ENCODE results near the gene ACKR2.
A peak's percentile ranks its signal among the peaks of the same experiment; 100 is the strongest.

The ACKR2 gene

DNA sequence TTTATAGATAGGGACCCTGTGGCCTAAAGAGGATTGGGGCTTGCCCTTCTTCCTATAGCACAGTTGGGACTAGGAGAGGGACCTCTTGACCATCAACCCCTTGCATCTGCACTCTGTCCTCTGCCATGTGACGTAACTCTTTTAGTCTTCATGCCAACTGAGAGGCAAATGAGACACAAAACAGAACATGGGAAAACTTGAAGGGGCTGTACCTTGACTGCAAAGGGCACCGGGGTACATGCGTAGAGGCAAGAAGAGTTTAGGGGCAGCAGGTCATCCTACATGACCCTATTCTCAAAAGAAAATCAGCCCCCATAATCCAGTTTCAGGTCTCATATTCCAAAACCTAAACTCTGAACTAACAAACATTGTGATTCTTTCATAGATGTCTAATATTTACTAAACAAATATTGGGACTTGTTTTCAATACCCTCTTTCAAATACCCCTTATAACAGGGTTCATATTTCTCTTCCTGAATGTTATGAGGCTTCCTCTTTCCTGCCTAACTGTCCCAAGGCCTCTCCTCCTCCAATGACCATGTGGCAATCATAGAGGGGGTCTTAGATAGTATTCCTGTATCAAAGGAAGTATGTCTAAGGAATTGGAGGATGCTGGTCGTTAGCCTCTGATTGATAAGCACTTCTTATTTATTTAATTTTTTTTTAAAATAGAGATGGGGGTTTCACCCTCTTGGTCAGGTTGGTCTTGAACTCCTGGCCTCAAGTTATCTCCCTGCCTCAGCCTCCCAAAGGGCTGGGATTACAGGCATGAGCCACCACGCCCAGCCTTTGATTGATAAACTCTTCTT is 20.6 kb downstream of the ACKR2 start:
- no peak for DNase-seq (ENCODE audit: low read depth)

DNA sequence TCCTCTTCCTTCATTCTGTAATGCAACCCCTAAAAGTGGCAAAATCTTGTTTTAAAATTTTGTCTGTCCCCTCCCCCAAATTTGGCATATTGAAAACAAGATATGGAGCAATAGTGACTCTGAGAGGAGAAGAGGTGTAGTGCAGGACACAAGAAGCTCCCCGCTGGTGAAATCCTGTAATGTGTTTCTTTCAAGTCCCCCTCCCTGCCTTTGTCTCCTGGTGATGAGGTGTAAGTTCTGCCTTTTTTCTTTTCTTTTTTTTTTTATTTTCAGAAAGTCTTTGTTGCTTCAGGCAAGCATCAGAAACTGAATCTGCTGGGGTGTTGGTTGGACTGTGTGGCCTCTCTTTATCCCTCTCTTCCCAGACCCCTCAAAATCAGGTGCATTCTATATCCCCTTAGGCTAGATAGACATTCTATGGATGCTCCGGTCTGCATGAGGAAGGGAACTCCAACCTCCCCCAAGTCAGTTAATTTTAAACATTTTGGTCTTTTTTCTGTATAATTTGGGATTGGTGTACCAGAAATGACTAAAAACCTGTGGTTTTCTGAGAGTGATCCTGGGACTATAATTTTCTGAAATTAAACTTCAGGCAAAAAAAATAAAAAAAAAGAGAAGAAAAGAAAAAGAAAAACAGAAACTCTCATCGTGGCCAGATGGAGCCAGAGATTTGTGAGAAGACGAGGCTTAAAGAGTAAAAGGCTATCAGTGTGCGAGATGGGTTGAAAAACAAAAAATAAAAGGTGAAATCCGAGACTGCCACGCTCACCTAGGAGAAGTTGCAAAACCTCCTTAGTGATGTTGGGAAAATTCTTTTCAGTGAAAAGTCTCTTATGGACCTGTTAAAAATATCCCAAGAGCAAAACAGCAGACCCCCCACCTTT is 21.4 kb downstream of the ACKR2 start:
- no peak for DNase-seq (ENCODE audit: low read depth)

DNA sequence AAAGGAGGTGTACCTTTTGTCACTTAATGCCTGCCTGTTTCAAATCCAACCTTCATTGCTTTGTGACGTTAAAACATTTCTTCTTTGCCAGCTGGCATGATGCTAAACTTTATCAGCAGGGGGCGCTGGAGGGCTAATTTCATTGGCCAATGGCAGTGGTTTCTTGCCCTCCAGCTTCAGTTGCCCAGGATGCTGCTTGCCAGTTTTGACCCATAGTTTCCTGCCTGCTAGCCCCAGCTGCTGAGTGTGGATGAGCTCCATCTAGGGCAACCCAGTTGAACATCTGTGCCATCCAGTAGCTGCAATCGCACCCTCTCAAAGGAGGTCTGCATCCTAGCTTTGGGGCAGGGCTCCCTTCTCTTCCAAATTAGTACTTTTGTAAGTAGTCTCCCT is 22.1 kb downstream of the ACKR2 start:
- peak; percentile 60 for DNase-seq (ENCODE audit: low read depth)

DNA sequence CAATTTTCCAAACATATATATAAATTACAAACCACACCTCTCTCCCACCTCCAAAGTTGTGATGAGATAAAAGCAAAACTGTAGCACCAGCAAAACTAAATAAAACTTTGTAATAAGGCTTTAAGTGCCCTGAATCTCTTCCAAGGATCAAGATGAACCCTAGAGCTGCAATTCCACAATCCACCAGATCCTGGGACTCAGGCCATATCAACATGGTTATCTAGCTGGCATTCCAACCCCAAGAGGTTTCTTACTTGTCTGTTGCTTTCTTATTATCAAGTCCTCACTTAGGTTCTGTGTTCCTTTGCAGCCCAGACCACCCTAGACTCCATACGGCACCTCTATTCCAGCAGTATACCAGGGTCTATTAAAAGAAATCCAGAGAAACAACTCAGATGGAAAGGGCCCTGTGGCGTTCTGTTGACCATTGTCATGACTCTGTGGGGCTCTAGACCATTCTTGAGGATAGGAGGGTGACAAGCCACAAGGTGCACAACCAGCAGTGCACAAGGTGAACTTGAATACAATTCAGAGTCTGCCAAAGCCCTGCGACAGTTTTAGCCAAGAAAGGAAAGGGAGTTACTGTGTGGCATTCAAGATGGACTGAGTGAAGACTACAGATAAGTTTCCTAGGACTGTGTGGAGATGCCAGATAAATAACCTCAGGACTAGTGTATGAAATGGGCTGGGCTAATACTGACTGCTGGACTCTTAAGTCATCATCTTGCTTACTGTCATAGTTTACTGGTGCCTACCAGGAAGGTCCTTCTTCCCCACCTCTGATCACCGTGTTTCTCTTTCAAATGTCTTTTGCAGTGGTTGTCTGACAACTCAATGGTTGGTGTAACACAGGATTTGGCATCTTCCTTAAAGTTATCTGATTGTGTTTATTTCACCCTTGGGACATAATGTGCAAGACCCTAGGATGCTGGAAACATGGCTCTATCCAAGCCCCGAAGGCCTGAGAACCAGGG is 27.2 kb downstream of the ACKR2 start:
- DNase-seq (ENCODE audit: low read depth) = no peak

DNA sequence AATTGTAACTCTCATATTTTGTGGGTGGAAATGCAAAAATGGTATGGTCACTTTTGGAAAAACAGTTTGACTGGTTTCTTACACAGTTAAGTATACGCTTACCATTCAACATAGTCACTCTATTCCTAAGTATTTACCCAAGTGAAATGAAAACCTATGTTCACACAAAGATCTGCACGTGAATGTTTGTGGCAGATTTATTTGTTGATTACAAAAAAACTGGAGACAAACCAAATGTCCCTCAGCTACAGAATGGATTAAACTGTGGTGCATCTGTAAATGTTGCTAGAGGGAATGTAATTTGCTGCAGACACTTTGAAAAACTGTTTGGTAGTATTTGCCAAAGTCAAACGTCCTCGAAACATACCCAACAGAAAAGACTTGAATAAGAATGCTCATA is 29.3 kb downstream of the ACKR2 start:
- DNase-seq (ENCODE audit: low read depth) = no peak

DNA sequence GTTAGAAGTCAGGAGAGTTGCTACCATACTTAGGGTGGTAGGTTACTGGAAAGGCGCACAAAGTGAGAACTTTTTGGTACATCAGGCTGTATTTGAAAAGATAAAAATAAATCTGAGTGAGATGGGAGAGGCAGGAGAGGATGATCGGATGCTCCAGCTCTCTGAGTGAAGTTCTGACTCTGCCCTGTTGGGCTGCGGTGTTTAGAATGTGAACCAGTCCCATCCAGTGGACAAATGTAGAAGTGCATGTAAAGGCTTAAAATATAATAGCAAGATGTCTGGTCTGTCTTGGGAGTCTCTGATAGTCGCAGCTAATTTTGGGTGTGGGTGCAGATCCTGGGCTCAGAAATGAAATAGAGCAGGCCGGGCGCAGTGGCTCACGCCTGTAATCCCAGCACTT is 30.4 kb downstream of the ACKR2 start:
- no peak for DNase-seq (ENCODE audit: low read depth)

DNA sequence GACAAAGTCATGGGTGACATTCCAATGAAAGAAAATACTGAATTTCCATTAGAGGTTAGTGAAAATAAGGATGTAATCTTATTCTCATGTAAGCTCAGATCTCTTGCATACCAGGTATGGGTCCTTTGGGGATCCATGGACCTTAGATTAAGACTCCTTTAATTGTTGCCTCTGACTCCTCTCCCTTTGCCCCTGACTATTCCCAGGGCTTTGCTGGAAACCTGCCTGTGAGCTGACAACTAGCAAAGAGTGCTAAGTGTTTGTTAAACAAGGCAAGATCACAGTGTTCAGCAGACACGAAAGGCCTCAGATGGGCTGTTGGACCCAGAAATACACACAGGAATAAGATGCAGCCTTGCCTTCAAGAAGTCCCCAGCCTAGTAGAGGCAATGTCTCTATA is 32.1 kb downstream of the ACKR2 start:
- no peak for DNase-seq (ENCODE audit: low read depth)

DNA sequence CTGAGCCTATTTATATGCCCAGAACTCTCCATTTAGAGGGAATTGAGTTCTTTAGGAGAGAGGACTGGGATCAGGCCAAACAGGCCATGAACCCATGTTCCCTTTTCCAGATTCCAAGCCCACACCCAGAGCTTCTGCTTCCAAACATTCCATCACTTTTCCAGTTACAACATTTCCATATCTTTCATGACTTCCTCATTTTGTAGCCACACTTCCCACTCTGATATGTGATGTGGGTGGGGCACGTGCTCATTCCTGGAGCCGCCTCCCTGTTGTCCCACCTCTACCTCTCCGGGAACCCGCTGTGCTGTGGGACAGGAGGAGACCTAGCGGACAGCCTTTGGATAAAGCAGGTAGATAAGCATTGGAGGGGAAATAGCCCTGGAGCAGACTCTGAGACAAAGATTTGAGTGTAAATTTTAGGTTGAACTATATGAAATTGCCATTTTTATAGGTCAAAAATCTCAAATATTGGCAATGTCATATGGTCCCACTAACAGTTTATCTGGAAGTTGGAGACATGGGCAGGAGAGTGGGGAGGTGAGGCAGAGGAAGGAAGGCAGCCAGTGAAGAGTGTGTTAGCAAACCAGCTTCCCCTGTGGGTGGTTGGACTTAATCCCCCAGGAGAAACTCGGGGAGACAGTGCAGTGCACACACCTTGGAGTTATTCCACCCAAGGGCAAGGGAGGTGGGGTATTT is 34.6 kb downstream of the ACKR2 start:
- no peak for DNase-seq (ENCODE audit: low read depth)

DNA sequence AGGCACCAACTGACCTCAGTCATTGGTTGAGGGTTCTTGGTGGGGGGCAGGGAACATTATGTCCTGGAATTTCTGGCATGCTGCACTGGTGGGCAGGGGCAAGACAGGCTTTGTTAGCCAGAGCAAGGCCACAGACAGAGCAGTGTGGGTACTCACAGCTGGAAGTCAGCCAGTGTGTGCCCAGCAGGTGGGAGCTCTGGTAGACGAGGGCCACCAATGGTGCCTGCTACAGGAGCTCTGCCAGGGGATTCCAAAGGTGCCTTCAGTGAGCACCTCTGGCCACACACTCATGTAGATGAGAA is 35.1 kb downstream of the ACKR2 start:
- DNase-seq (ENCODE audit: low read depth) = no peak

DNA sequence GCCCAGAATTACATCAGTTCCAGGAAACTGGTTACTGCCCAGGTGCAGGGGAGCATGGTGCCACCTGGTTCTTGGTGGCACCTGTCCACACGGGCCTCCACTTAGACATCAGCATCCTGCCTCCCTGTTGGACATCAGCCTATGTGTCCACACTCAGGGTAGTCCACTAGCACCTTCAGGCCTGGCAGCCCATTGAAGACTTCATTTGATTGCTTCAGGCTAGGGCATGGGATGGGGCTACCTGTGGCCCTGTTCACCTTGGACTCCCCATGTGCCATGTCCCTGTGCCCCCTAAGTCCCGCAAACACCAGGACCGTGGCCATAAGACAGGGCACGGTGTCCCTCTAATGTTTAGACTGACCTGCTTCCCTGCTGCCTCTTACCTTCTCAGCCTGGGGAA is 35.6 kb downstream of the ACKR2 start:
- no peak for DNase-seq (ENCODE audit: low read depth)

DNA sequence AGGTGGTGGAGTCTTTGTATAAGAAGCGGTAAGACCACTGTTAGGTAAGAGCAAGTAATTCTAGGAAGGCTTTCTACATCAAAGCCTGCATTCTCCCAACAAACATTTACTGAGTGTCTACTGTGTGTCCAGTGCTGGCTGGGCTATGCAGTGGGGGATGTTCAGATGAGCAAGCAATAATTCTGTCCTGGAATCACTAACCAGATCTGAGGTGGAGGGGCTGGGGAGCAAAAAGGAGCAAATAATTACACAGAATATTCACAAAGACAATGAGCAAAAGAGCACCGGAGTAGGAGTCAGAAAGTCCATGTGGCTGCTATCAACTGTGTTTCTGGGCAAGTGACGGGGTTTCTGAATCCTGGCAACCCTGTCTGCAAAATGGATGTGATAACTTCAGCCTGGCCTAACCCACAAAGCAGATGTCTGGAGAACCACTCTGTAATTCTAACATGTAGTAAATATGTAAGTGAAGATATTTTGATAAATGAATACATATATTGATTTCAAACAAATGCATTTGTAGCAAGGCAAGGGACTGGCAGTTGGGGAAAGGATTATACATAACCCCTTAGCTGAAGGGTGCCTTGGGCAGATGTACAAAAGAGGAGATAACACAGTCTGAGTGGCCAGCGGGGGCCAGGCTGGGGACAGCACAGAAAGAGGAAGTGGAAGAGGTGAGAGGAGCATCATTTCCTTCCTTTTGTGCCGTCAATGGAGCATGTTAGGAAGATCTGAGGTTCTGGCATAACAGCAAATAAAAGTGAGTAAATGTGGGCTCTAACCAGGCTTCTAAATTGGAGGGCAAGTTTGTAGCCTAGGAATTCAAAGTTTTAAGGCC is 37.7 kb downstream of the ACKR2 start:
- DNase-seq (ENCODE audit: low read depth) = no peak

DNA sequence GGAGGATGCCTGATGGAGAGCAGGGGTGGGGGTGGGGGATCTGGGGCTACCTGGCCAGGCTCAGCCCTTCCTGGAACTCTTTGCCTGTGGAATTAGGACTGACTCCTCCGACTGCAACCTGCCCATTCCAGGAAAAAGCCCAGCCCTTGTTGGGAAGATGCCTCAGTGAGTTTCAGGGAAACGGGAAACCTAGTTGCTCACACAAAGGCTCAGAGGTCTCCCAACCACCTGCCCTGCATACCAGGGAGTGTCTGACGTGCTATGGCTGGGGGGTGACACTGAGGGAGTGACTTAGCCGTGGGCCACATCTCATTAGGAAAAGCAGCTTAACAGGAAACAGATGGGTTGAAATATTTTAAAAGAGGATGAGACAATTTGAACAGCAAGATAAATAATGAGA is 38.5 kb downstream of the ACKR2 start:
- DNase-seq (ENCODE audit: low read depth) = no peak

DNA sequence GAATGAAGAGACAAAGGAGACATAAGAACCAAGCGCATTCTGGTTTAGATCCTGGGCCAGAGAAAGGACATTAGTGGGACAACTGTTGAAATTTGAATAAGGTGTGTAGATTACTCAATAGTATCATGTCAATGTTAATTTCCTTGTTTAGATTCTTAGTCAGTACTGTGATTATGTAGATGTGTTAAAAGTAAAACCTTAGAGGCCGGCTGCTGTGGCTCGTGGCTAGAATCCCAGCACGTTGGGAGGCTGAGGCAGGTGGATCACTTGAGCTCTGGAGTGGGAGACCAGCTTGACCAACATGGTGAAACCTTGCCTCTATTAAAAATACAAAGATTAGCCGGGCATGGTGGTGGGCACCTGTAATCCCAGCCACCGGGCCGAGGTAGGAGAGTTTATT is 39.8 kb downstream of the ACKR2 start:
- DNase-seq (ENCODE audit: low read depth) = no peak

DNA sequence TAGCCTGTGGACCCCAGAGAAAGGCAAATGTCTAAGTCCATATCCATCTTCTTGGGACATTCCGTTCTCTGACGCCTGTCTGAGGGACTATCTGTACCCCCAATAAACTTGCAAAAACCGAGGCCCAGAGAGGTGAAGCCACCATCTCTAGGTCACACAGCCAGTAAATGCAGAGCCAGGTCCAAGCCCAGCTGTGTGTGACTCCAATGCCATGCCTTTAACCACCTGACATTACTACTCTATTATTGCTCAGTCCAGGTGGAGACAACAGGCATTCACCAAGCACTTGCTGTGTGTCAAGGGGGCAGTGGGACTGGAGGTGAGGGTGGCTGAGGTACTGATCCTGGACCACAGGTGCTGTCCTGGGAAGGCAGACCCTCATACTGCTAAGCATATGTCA is 41.0 kb downstream of the ACKR2 start:
- DNase-seq (ENCODE audit: low read depth) = no peak

DNA sequence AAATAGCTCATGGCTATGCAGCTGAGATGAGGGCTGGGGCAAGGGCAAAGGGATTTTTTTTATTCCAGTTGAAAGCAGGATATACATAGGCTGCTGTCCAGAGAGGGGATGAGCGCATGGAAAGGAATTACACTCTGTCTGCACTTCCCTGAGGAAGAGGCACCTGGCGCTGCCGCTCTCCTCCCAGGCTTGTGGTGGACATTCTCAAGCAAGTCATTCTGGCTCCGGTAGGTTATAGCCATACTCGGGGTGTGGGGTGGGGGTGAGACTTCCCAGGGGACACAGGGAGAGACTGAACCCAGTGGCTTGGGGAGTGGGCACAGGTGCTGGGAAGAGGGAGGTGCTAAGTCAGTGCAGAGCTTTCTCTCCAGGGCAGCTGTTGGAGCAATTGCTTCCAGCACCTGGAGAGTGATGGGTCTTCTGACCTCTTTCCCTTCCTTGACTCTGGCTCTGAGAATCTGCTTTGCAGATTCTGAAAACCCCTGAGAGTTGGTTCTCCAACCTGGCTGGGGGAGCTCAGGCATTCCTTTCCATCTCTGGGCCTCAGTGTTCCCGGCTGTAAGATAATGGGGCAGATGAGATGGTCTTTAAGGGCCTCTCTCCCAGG is 42.1 kb downstream of the ACKR2 start:
- no peak for DNase-seq (ENCODE audit: low read depth)

DNA sequence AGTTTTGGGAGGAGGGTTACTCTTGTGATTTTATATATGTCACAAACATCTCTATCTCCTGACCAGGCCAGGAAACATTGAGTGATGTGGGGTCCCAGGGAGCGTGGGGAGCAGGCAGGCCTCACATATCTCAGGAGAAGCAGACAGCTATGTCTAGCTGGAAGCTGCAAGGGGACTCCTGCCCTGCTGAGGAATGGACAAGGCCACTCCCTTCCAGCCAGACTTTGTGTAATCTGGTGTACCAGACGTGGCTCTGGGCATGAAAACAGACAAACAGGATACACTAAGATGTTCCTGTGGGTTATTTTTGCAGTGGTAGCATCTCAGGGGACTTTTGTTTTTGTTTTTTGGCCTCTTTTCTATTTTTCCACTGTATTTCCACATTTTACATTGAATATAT is 43.2 kb downstream of the ACKR2 start:
- no peak for DNase-seq (ENCODE audit: low read depth)

DNA sequence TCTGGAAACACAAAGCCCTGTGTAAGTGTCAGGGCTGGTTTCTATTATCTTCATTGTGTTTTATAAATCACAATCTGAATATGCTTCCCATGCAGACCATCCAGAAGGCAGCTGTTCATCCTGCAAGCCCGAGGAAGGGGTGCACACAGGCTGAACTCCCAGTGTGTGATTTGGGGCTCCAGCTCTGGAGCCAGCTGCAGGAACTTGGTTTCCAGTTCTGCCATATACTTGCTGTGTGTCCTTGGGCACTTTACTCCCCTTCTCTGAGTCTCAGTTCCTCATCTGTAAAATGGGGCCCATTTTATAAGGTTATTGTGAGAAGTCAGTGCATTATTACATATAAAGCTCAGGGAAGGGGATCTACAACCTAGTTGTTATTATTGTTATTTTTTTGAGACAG is 43.8 kb downstream of the ACKR2 start:
- DNase-seq (ENCODE audit: low read depth) = no peak

DNA sequence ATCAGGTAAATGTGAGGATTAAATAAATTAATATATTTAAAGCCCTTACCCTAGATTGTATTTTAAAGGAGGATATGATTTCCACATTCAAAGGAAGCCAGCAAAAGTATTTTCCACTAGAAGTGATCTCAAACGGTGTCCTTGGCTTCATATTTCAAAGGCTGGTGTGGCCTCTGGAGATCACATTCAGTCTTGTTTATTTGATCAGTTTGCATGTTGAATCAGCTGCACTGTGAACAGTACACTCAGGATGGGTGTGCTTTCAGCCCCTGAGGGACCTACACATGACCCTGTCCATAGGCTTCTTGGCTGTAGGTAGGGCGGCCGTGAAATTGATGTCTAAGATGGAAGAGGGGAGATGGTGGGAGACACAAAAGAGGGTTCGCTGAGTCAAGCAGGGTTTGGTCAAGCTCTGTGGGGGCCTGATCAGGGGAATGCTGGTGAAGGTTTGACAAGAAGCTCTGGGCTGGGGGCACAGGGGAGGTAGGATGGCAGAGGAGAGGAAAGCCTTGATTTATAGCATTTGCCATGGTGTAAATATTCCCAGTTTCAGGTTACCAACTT is 44.6 kb downstream of the ACKR2 start:
- no peak for DNase-seq (ENCODE audit: low read depth)

DNA sequence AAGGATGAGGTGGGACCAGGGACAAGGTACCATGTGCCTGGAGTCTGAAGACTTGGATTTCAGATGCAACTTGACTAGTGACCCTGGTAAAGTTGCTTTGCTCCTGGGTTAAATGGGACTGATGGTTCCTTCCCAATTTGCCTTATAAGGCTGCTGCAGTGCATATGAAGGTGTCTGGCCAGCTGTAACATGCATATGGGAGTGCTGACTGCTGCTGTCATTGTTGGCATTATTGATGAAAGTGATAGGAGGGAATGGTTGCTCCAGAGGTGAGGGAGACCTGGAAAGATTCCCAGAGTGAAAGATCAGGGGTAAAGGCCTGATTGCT is 45.9 kb downstream of the ACKR2 start:
- no peak for DNase-seq (ENCODE audit: low read depth)
